Trophoblast cell (in vitro differentiated cells and primary cell): ENCODE measurements around the gene MEIOB.

ENCODE experiments used
- DNase-seq, 2 donors: peaks; one replicate each; pipeline ENCODE4 v3.0.0-alpha.2; 2016
- H2AFZ ChIP-seq: 2 replicates; pipeline ENCODE4 v1.6.1; 2013; ENCODE audit warnings: low read length, moderate library complexity, mild to moderate bottlenecking; ENCODE audit not compliant: insufficient read depth, poor library complexity
- H2AK5ac ChIP-seq: 2 replicates; pipeline ENCODE4 v1.6.1; 2013; ENCODE audit warnings: mild to moderate bottlenecking, low read length
- H2BK120ac ChIP-seq: 2 replicates; pipeline ENCODE4 v1.6.1; 2013; ENCODE audit warnings: low read length, mild to moderate bottlenecking, moderate library complexity; ENCODE audit not compliant: insufficient read depth, poor library complexity
- H2BK12ac ChIP-seq: 2 replicates; pipeline ENCODE4 v1.6.1; 2013; ENCODE audit warnings: mild to moderate bottlenecking, low read length, moderate library complexity
- H2BK5ac ChIP-seq: 2 replicates; pipeline ENCODE4 v1.6.1; 2013; ENCODE audit warnings: low read length, low read depth, moderate library complexity, mild to moderate bottlenecking; ENCODE audit not compliant: poor library complexity
- H3K14ac ChIP-seq: 2 replicates; pipeline ENCODE4 v1.6.1; 2013; ENCODE audit warnings: mild to moderate bottlenecking, low read length
- H3K18ac ChIP-seq: 2 replicates; pipeline ENCODE4 v1.6.1; 2013; ENCODE audit warnings: mild to moderate bottlenecking, low read length
- H3K23ac ChIP-seq: 2 replicates; pipeline ENCODE4 v1.6.1; 2013; ENCODE audit warnings: low read length
- H3K27ac ChIP-seq: 2 replicates; pipeline ENCODE4 v1.5.1; 2013; ENCODE audit warnings: low read depth, mild to moderate bottlenecking, inconsistent platforms, low read length, moderate library complexity
- H3K27me3 ChIP-seq: 2 replicates; pipeline ENCODE4 v1.6.1; 2013; ENCODE audit warnings: inconsistent platforms, mild to moderate bottlenecking, low read length, moderate library complexity; ENCODE audit not compliant: insufficient read depth
- H3K36me3 ChIP-seq, 2 experiments: 1 replicate in 1 of 2; 2 replicates in 1 of 2; pipeline ENCODE4 v1.6.1; 2013; ENCODE audit warnings: low read length in 2 of 2, mild to moderate bottlenecking in 2 of 2, moderate library complexity in 1 of 2; ENCODE audit not compliant: insufficient read depth in 2 of 2, control insufficient read depth in 1 of 2
- H3K4ac ChIP-seq: 2 replicates; pipeline ENCODE4 v1.6.1; 2013; ENCODE audit warnings: low read depth, mild to moderate bottlenecking, low read length, moderate library complexity
- H3K4me1 ChIP-seq, 2 experiments: 1 replicate in 1 of 2; 2 replicates in 1 of 2; pipeline ENCODE4 v1.6.1; 2013; ENCODE audit warnings: low read length in 2 of 2, mild to moderate bottlenecking in 2 of 2, moderate library complexity in 1 of 2; ENCODE audit not compliant: insufficient read depth in 2 of 2, control insufficient read depth in 1 of 2
- H3K4me2 ChIP-seq: 2 replicates; pipeline ENCODE4 v1.6.1; 2013; ENCODE audit warnings: inconsistent platforms, mild to moderate bottlenecking, low read length, moderate library complexity
- H3K4me3 ChIP-seq: 2 replicates; pipeline ENCODE4 v1.5.1; 2013; ENCODE audit warnings: mild to moderate bottlenecking, low read depth, low read length, inconsistent platforms
- H3K79me1 ChIP-seq: one replicate; pipeline ENCODE4 v1.6.1; 2013; ENCODE audit warnings: low read length
- H3K79me2 ChIP-seq: 2 replicates; pipeline ENCODE4 v1.6.1; 2013; ENCODE audit warnings: low read length, mild to moderate bottlenecking; ENCODE audit not compliant: control insufficient read depth, insufficient read depth, poor library complexity
- H3K9ac ChIP-seq: 2 replicates; pipeline ENCODE4 v1.6.1; 2013; ENCODE audit warnings: mild to moderate bottlenecking, low read length
- H3K9me3 ChIP-seq: 2 replicates; pipeline ENCODE4 v1.6.1; 2013; ENCODE audit warnings: low read depth, mild to moderate bottlenecking, control low read depth, inconsistent platforms, low read length; ENCODE audit not compliant: insufficient read depth
- H4K12ac ChIP-seq: 2 replicates; pipeline ENCODE4 v1.6.1; 2013; ENCODE audit warnings: low read depth, mild to moderate bottlenecking, low read length, moderate library complexity
- H4K8ac ChIP-seq: 2 replicates; pipeline ENCODE4 v1.6.1; 2013; ENCODE audit warnings: low read depth, mild to moderate bottlenecking, low read length, moderate library complexity
- H4K91ac ChIP-seq: one replicate; pipeline ENCODE4 v1.6.1; 2013; ENCODE audit warnings: low read depth, mild to moderate bottlenecking, low read length, moderate library complexity
- WGBS: extraction: QIAGEN DNeasy Blood & Tissue Kit; methylation state at CpG from one replicate; pipeline ENCODE4 v1.1.7; 2013; ENCODE audit warnings: missing lambda C conversion rate; ENCODE audit not compliant: insufficient read length, insufficient coverage; ENCODE audit errors: extremely low coverage; 5-methylcytosine and 5-hydroxymethylcytosine counted together

MEIOB gene

DNA sequence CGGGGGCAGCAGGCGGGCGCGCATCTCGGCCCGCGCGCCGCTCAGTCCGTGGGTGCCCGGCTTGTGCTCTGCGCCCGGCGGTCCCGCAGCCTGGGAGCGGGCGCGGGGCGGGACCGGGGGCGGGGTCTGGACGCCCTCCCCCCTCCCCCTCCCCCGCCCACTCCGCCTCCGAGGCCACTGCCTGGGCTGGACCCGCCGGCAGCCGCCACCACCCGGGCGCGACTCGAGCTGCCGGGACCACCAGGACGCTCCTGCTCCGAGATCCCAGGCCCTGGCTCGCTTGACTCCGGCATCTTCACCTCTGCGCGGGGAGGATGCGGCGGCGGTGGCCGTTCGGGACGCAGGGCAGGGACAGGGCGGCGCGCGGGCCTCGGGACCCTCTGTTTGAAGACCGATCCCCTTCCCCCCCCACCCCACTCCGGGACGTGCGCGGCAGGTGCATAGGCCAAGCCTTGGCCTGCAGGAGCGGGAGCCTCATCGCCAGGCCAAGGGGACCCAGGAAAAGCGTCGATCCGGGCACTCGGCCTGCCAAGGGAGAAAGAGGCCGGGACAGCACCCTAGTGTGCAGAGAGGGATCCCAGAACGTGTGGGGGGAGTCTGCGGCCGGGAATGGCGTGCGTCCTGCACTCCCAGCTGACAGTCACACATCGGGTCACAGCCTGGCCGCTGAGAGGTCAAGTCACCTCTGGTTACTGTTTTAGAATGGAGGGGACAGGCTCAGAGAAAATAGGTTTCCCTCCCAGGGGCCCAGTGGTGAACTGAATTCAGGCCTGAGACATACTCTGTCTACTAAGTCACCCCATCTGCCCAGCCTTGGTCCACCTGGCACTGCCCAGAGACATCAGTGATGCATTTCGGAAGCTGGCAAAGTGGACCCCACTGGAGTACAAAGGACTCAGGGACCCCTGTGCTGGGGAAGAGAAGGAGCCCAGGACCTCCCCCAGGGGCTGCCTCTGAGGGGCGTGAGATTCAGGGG, 46.7 kb upstream of the MEIOB start, which contains the start of gene HS3ST6:
Gene HS3ST6, minus strand, starts transcription at position 65 of the 976 bp plus-strand sequence. CDS start 92 bp downstream, outside the sequence.
- Histone ChIP-seq H2AK5ac (no peak within 1 kb of the TSS), H2AFZ (no peak within 1 kb of the TSS), H3K18ac (no peak within 1 kb of the TSS), H3K9me3 (peaks cover 5% of the 10 kb centered on the region), H3K4me2 (no peak within 1 kb of the TSS), H3K36me3 (no peaks in the 10 kb centered on the region), H3K79me1 (no peaks in the 10 kb centered on the region), H2BK12ac (no peak within 1 kb of the TSS), H3K9ac (no peak within 1 kb of the TSS), H4K12ac (no peak within 1 kb of the TSS), H3K23ac (no peak within 1 kb of the TSS), H3K79me2 (no peaks in the 10 kb centered on the region), H4K8ac (no peak within 1 kb of the TSS), H4K91ac (no peak within 1 kb of the TSS), H3K27ac (no peak within 1 kb of the TSS), H3K4me3 (no peak within 1 kb of the TSS), H2BK120ac (no peak within 1 kb of the TSS), H3K4me1 (peaks cover 0 to 4% of the 10 kb centered on the region in 2 experiments), H3K27me3 (peaks cover 65% of the 10 kb centered on the region), H3K4ac (no peak within 1 kb of the TSS), H3K14ac (no peak within 1 kb of the TSS), H2BK5ac (no peak within 1 kb of the TSS)
- WGBS: no CpG with 5 or more reads among the region's 71 CpGs
- DNase-seq: peak in 1 of 2 donors; percentile 32

- no peak overlapping the region for H4K12ac ChIP-seq
- no peaks in the 10 kb centered on the region for H3K79me2 ChIP-seq
- no CpG with 5 or more reads among the region's 81 CpGs for WGBS
- no peak overlapping the region for H2BK12ac ChIP-seq
- H3K9me3 ChIP-seq: peaks cover 5% of the 10 kb centered on the region
- no peak overlapping the region for H4K91ac ChIP-seq
- H2AK5ac ChIP-seq: no peak overlapping the region
- H3K23ac ChIP-seq: no peak overlapping the region
- peaks cover 0 to 4% of the 10 kb centered on the region in 2 experiments for H3K4me1 ChIP-seq
- no peaks in the 10 kb centered on the region for H3K36me3 ChIP-seq
- H3K27ac ChIP-seq: no peak overlapping the region
- H2AFZ ChIP-seq: no peak overlapping the region
- H2BK5ac ChIP-seq: no peak overlapping the region
- no peaks in the 10 kb centered on the region for H3K79me1 ChIP-seq
- H3K14ac ChIP-seq: no peak overlapping the region
- DNase-seq: no peak
- H3K4me3 ChIP-seq: no peak overlapping the region
- H3K9ac ChIP-seq: no peak overlapping the region
- H3K4ac ChIP-seq: no peak overlapping the region
- H3K4me2 ChIP-seq: no peak overlapping the region
- H4K8ac ChIP-seq: no peak overlapping the region
- H3K18ac ChIP-seq: no peak overlapping the region
- H2BK120ac ChIP-seq: no peak overlapping the region
- peaks cover 58% of the 10 kb centered on the region for H3K27me3 ChIP-seq
These were observed 45.8 kb upstream of the MEIOB start for GRCh38 chr16:1917665-1918350.

- H3K36me3 ChIP-seq: no peaks in the 10 kb centered on the region
- no peak overlapping the region for H3K4me3 ChIP-seq
- no peak overlapping the region for H3K14ac ChIP-seq
- H3K18ac ChIP-seq: no peak overlapping the region
- no peaks in the 10 kb centered on the region for H3K79me1 ChIP-seq
- H3K27ac ChIP-seq: no peak overlapping the region
- no peak overlapping the region for H3K4me2 ChIP-seq
- H4K91ac ChIP-seq: no peak overlapping the region
- H3K9me3 ChIP-seq: peaks cover 5% of the 10 kb centered on the region
- no peak overlapping the region for H2AFZ ChIP-seq
- H3K27me3 ChIP-seq: peaks cover 56% of the 10 kb centered on the region
- H4K8ac ChIP-seq: no peak overlapping the region
- H2AK5ac ChIP-seq: no peak overlapping the region
- H3K9ac ChIP-seq: no peak overlapping the region
- H2BK5ac ChIP-seq: no peak overlapping the region
- DNase-seq: no peak
- H2BK120ac ChIP-seq: no peak overlapping the region
- H3K4me1 ChIP-seq: peaks cover 0 to 4% of the 10 kb centered on the region in 2 experiments
- no peak overlapping the region for H3K4ac ChIP-seq
- no peak overlapping the region for H2BK12ac ChIP-seq
- no peak overlapping the region for H4K12ac ChIP-seq
- WGBS: no CpG with 5 or more reads among the region's 22 CpGs
- H3K23ac ChIP-seq: no peak overlapping the region
- no peaks in the 10 kb centered on the region for H3K79me2 ChIP-seq
These were observed 45.2 kb upstream of the MEIOB start for GRCh38 chr16:1917056-1917664.

DNA sequence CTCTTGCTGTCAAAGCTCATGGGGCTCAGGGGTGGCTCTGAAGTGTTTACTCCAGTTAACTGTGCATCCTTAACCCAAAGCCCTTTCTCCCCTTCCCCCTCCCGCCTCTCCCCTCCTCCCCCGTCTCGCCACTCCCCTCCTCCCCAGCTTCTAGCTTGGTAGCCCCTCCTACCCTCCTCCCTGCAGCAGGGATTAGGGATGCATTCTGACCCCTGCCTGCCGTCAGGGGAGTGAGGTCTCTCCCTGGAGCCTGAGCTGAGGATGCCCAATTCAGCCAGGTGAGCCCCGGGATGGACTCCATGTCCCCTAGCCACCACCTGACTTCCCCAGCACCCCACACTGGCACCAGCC, 44.7 kb upstream of the MEIOB start:
- WGBS: no CpG with 5 or more reads among the region's 5 CpGs
- Histone ChIP-seq H3K23ac (no peak overlapping the region), H3K4me1 (peaks cover 0 to 4% of the 10 kb centered on the region in 2 experiments), H3K18ac (no peak overlapping the region), H3K36me3 (no peaks in the 10 kb centered on the region), H3K9ac (no peak overlapping the region), H3K79me1 (no peaks in the 10 kb centered on the region), H3K27me3 (peaks cover 56% of the 10 kb centered on the region), H2AFZ (no peak overlapping the region), H3K79me2 (no peaks in the 10 kb centered on the region), H2BK5ac (no peak overlapping the region), H3K14ac (no peak overlapping the region), H3K9me3 (peaks cover 5% of the 10 kb centered on the region), H3K4me2 (no peak overlapping the region), H3K4ac (no peak overlapping the region), H3K4me3 (no peak overlapping the region), H4K12ac (no peak overlapping the region), H2BK120ac (no peak overlapping the region), H3K27ac (no peak overlapping the region), H2BK12ac (no peak overlapping the region), H4K91ac (no peak overlapping the region), H2AK5ac (no peak overlapping the region), H4K8ac (no peak overlapping the region)
- no peak for DNase-seq
